Trophoblast cell (in vitro differentiated cells and primary cell): Measurements from ENCODE around the gene SEL1L3.

Experiments used
- DNase-seq, 2 donors: peaks; one replicate each; pipeline ENCODE4 v3.0.0-alpha.2; 2016
- H2AFZ ChIP-seq: 2 replicates; pipeline ENCODE4 v1.6.1; 2013; ENCODE audit warnings: low read length, moderate library complexity, mild to moderate bottlenecking; ENCODE audit not compliant: insufficient read depth, poor library complexity
- H2AK5ac ChIP-seq: 2 replicates; pipeline ENCODE4 v1.6.1; 2013; ENCODE audit warnings: mild to moderate bottlenecking, low read length
- H2BK120ac ChIP-seq: 2 replicates; pipeline ENCODE4 v1.6.1; 2013; ENCODE audit warnings: low read length, mild to moderate bottlenecking, moderate library complexity; ENCODE audit not compliant: insufficient read depth, poor library complexity
- H2BK12ac ChIP-seq: 2 replicates; pipeline ENCODE4 v1.6.1; 2013; ENCODE audit warnings: mild to moderate bottlenecking, low read length, moderate library complexity
- H2BK5ac ChIP-seq: 2 replicates; pipeline ENCODE4 v1.6.1; 2013; ENCODE audit warnings: low read length, low read depth, moderate library complexity, mild to moderate bottlenecking; ENCODE audit not compliant: poor library complexity
- H3K14ac ChIP-seq: 2 replicates; pipeline ENCODE4 v1.6.1; 2013; ENCODE audit warnings: mild to moderate bottlenecking, low read length
- H3K18ac ChIP-seq: 2 replicates; pipeline ENCODE4 v1.6.1; 2013; ENCODE audit warnings: mild to moderate bottlenecking, low read length
- H3K23ac ChIP-seq: 2 replicates; pipeline ENCODE4 v1.6.1; 2013; ENCODE audit warnings: low read length
- H3K27ac ChIP-seq: 2 replicates; pipeline ENCODE4 v1.5.1; 2013; ENCODE audit warnings: low read depth, mild to moderate bottlenecking, inconsistent platforms, low read length, moderate library complexity
- H3K27me3 ChIP-seq: 2 replicates; pipeline ENCODE4 v1.6.1; 2013; ENCODE audit warnings: inconsistent platforms, mild to moderate bottlenecking, low read length, moderate library complexity; ENCODE audit not compliant: insufficient read depth
- H3K36me3 ChIP-seq, 2 experiments: 1 replicate in 1 of 2; 2 replicates in 1 of 2; pipeline ENCODE4 v1.6.1; 2013; ENCODE audit warnings: low read length in 2 of 2, mild to moderate bottlenecking in 2 of 2, moderate library complexity in 1 of 2; ENCODE audit not compliant: insufficient read depth in 2 of 2, control insufficient read depth in 1 of 2
- H3K4ac ChIP-seq: 2 replicates; pipeline ENCODE4 v1.6.1; 2013; ENCODE audit warnings: low read depth, mild to moderate bottlenecking, low read length, moderate library complexity
- H3K4me1 ChIP-seq, 2 experiments: 1 replicate in 1 of 2; 2 replicates in 1 of 2; pipeline ENCODE4 v1.6.1; 2013; ENCODE audit warnings: low read length in 2 of 2, mild to moderate bottlenecking in 2 of 2, moderate library complexity in 1 of 2; ENCODE audit not compliant: insufficient read depth in 2 of 2, control insufficient read depth in 1 of 2
- H3K4me2 ChIP-seq: 2 replicates; pipeline ENCODE4 v1.6.1; 2013; ENCODE audit warnings: inconsistent platforms, mild to moderate bottlenecking, low read length, moderate library complexity
- H3K4me3 ChIP-seq: 2 replicates; pipeline ENCODE4 v1.5.1; 2013; ENCODE audit warnings: mild to moderate bottlenecking, low read depth, low read length, inconsistent platforms
- H3K79me1 ChIP-seq: one replicate; pipeline ENCODE4 v1.6.1; 2013; ENCODE audit warnings: low read length
- H3K79me2 ChIP-seq: 2 replicates; pipeline ENCODE4 v1.6.1; 2013; ENCODE audit warnings: low read length, mild to moderate bottlenecking; ENCODE audit not compliant: control insufficient read depth, insufficient read depth, poor library complexity
- H3K9ac ChIP-seq: 2 replicates; pipeline ENCODE4 v1.6.1; 2013; ENCODE audit warnings: mild to moderate bottlenecking, low read length
- H3K9me3 ChIP-seq: 2 replicates; pipeline ENCODE4 v1.6.1; 2013; ENCODE audit warnings: low read depth, mild to moderate bottlenecking, control low read depth, inconsistent platforms, low read length; ENCODE audit not compliant: insufficient read depth
- H4K12ac ChIP-seq: 2 replicates; pipeline ENCODE4 v1.6.1; 2013; ENCODE audit warnings: low read depth, mild to moderate bottlenecking, low read length, moderate library complexity
- H4K8ac ChIP-seq: 2 replicates; pipeline ENCODE4 v1.6.1; 2013; ENCODE audit warnings: low read depth, mild to moderate bottlenecking, low read length, moderate library complexity
- H4K91ac ChIP-seq: one replicate; pipeline ENCODE4 v1.6.1; 2013; ENCODE audit warnings: low read depth, mild to moderate bottlenecking, low read length, moderate library complexity
- WGBS: extraction: QIAGEN DNeasy Blood & Tissue Kit; methylation state at CpG from one replicate; pipeline ENCODE4 v1.1.7; 2013; ENCODE audit warnings: missing lambda C conversion rate; ENCODE audit not compliant: insufficient read length, insufficient coverage; ENCODE audit errors: extremely low coverage; 5-methylcytosine and 5-hydroxymethylcytosine counted together

The SEL1L3 gene

DNA sequence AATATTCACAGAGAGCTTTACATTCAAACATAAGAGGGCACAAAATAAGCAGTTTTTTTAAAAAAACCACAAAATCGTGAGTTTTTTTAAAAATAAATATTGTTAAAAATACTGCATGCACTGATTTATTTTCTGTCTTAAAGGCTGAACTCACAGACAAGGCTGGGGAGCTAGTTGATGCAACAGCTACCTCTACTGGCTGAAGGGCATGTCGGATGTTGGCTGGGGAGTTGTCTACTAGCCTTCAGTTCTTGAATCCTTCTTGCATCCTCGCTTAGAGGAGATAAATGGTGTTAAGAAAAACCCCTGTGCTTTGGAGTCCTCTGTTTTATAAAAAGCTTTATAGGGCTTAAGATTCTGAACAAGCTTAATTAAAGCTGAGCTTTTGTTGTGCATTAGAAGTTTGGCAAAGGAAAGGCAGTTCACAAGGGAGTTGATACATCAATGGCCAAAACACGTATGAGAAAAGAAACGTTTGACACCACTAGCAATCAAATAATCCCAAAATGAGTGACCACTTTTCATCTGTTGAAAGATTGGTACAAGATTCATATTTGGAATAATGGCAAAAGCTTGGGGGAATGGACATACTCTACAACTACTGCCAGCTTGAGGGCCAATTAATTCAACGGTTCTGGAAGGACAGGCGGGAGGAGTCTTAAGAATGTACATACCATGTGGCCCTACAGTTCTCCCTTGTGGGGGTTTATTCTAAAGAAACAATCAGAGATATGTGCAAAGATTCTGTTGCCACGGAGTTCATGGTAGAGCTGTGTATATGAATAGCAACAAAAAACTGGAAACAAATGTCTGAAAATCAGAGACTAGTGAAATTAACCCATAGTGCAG lies 94.7 kb downstream of the SEL1L3 start:
- no peaks in the 10 kb centered on the region for H3K79me1 ChIP-seq

DNA sequence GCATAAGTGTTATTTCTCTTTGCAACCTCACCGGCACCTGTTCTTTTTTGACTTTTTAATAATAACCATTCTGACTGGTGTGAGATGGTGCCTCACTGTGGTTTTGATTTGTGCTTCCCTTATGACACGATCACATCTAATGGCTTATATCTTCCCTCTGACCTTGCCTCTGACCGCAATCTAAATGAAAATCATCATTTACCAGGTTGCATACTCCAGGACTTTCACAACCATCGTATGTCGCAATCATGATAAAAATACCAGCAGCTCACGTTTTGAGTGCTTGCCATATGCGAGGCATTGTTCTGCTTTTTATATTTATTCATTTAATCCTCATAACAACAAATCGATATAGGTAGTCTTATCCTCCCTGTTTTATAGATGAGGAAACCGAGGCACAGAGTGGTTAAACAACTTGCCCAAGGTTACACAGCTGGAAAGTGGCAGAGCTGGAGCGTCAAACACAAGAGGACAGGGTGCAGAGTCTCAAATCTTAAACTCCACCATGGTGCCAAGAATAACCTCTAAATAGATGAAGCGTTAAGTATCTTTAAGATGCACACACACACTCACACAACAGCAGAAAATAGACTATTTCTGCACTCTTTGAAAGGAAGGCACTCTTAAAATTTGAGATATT lies 102.2 kb downstream of the SEL1L3 start:
- Histone ChIP-seq H3K4me2 (no peak overlapping the region), H4K12ac (no peak overlapping the region), H3K14ac (no peak overlapping the region), H3K4me1 (no peaks in the 10 kb centered on the region), H2BK120ac (no peak overlapping the region), H3K79me1 (no peaks in the 10 kb centered on the region), H3K23ac (no peak overlapping the region), H3K27me3 (no peaks in the 10 kb centered on the region), H4K91ac (no peak overlapping the region), H3K9ac (no peak overlapping the region), H3K9me3 (no peaks in the 10 kb centered on the region), H4K8ac (no peak overlapping the region), H2BK12ac (no peak overlapping the region), H2BK5ac (no peak overlapping the region), H3K27ac (no peak overlapping the region), H3K4me3 (no peak overlapping the region), H2AK5ac (no peak overlapping the region), H3K79me2 (no peaks in the 10 kb centered on the region), H3K36me3 (peaks cover 0 to 2% of the 10 kb centered on the region in 2 experiments), H3K18ac (no peak overlapping the region), H2AFZ (no peak overlapping the region), H3K4ac (no peak overlapping the region)
- no CpG with 5 or more reads among the region's 11 CpGs for WGBS
- DNase-seq = peak; percentile 26 to 73

More for the DNA sequence above, 94.7 kb downstream of the SEL1L3 start:
- Histone ChIP-seq H3K4me3 (no peak overlapping the region), H3K27ac (no peak overlapping the region), H3K9me3 (no peaks in the 10 kb centered on the region), H2AFZ (no peak overlapping the region), H2AK5ac (no peak overlapping the region), H3K14ac (no peak overlapping the region), H3K9ac (no peak overlapping the region), H3K18ac (no peak overlapping the region), H3K79me2 (no peaks in the 10 kb centered on the region), H3K4ac (no peak overlapping the region), H3K36me3 (peaks cover 0 to 6% of the 10 kb centered on the region in 2 experiments), H2BK120ac (no peak overlapping the region), H3K23ac (no peak overlapping the region), H3K4me2 (no peak overlapping the region), H2BK5ac (no peak overlapping the region), H3K4me1 (no peaks in the 10 kb centered on the region), H2BK12ac (no peak overlapping the region), H4K12ac (no peak overlapping the region), H4K91ac (no peak overlapping the region), H3K27me3 (no peaks in the 10 kb centered on the region), H4K8ac (no peak overlapping the region)
- WGBS = no CpG with 5 or more reads among the region's 8 CpGs
- DNase-seq = peak; percentile 55 to 84

DNA sequence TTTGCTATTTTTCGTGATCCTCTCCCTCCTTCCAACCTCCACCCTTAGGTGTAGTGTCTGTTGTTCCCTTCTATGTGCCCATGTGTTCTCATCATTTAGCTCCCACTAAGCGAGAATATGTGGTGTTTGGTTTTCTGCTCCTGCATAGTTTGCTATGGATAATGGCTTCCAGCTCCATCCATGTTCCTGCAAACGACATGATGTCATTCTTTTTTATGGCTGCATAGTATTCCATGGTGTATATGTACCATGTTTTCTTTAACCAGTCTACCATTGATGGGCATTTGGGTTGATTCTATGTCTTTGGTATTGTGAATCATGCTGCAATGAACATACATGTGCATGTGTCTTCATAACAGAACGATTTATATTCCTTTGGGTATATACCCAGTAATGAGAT lies 102.7 kb downstream of the SEL1L3 start:
- Histone ChIP-seq H4K8ac (no peak overlapping the region), H3K79me2 (no peaks in the 10 kb centered on the region), H2BK12ac (no peak overlapping the region), H3K4me1 (no peaks in the 10 kb centered on the region), H3K36me3 (peaks cover 0 to under 1% of the 10 kb centered on the region in 2 experiments), H4K12ac (no peak overlapping the region), H3K9ac (no peak overlapping the region), H4K91ac (no peak overlapping the region), H2BK120ac (no peak overlapping the region), H3K79me1 (no peaks in the 10 kb centered on the region), H2BK5ac (no peak overlapping the region), H3K4me3 (no peak overlapping the region), H3K23ac (no peak overlapping the region), H3K27me3 (no peaks in the 10 kb centered on the region), H3K4me2 (no peak overlapping the region), H3K4ac (no peak overlapping the region), H3K9me3 (no peaks in the 10 kb centered on the region), H3K18ac (no peak overlapping the region), H3K14ac (no peak overlapping the region), H3K27ac (no peak overlapping the region), H2AFZ (no peak overlapping the region), H2AK5ac (no peak overlapping the region)
- DNase-seq = no peak
- no CpG with 5 or more reads among the region's 4 CpGs for WGBS

DNA sequence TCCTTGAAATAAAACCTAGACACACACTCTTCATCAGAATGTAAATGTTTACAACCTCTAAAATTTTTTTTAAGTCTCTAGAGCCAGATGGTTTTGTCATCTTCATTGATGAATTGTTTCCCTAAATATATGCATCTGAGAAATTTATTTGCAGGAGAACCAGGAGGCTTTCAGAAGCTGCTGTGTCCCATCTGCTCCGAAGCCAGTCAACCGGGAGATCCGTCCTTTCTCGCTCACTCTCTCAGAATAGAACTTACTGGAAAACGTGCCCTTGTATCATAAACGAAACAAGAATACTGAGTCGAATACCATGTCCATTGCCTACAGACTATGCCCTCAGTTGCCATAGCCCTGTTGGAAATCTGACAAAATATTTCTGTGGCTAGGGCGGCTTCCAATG lies 103.7 kb downstream of the SEL1L3 start:
- no peak overlapping the region for H2AK5ac ChIP-seq
- H4K12ac ChIP-seq = no peak overlapping the region
- no peak overlapping the region for H3K23ac ChIP-seq
- H3K9me3 ChIP-seq = no peaks in the 10 kb centered on the region
- H3K27ac ChIP-seq = no peak overlapping the region
- H2BK12ac ChIP-seq = no peak overlapping the region
- no peaks in the 10 kb centered on the region for H3K27me3 ChIP-seq
- H3K79me1 ChIP-seq = no peaks in the 10 kb centered on the region
- H3K4me3 ChIP-seq = no peak overlapping the region
- no peak for DNase-seq
- no CpG with 5 or more reads among the region's 8 CpGs for WGBS
- no peak overlapping the region for H3K4ac ChIP-seq
- H2BK5ac ChIP-seq = no peak overlapping the region
- H2AFZ ChIP-seq = no peak overlapping the region
- H3K14ac ChIP-seq = no peak overlapping the region
- H3K79me2 ChIP-seq = no peaks in the 10 kb centered on the region
- H2BK120ac ChIP-seq = no peak overlapping the region
- no peaks in the 10 kb centered on the region for H3K36me3 ChIP-seq
- no peak overlapping the region for H3K9ac ChIP-seq
- no peak overlapping the region for H3K4me2 ChIP-seq
- H3K4me1 ChIP-seq = no peaks in the 10 kb centered on the region
- H4K8ac ChIP-seq = no peak overlapping the region
- no peak overlapping the region for H3K18ac ChIP-seq
- no peak overlapping the region for H4K91ac ChIP-seq
